ENCODE results near the gene KLHL42.

DNA sequence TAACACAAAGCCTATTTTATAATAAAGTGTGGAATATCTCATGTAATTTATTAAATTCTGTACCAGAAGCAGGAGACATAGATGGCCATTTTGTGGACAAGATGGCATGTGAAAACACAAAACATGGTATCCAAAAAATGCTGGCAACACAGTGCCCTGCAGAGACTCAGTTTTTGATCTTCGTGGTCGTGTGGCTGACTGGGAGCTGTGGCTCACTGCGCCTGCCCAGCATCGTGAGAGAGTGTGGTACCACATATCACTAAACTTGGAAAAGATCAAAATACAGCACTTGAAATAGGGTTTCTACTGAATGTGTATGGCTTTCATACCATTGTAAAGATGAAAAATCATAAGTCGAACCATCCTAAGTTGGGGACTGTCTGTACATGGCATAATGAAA lies 43.0 kb downstream of the KLHL42 start:
- TF ChIP-seq, protein P1, sequence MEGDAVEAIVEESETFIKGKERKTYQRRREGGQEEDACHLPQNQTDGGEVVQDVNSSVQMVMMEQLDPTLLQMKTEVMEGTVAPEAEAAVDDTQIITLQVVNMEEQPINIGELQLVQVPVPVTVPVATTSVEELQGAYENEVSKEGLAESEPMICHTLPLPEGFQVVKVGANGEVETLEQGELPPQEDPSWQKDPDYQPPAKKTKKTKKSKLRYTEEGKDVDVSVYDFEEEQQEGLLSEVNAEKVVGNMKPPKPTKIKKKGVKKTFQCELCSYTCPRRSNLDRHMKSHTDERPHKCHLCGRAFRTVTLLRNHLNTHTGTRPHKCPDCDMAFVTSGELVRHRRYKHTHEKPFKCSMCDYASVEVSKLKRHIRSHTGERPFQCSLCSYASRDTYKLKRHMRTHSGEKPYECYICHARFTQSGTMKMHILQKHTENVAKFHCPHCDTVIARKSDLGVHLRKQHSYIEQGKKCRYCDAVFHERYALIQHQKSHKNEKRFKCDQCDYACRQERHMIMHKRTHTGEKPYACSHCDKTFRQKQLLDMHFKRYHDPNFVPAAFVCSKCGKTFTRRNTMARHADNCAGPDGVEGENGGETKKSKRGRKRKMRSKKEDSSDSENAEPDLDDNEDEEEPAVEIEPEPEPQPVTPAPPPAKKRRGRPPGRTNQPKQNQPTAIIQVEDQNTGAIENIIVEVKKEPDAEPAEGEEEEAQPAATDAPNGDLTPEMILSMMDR (IDR thresholded peaks at IDR 0.05): no peak
- no peak for TF ChIP-seq POLR2A (IDR thresholded peaks at IDR 0.05)
- TF ChIP-seq POLR2AphosphoS5 (IDR thresholded peaks at IDR 0.05; ENCODE audit: insufficient read depth in 1 of 2, low read depth in 1 of 2): no peak
